Brain microvascular endothelial cell (primary cell): ENCODE measurements around the gene TRIM47.

Experiments
- DNase-seq: peaks from one replicate; pipeline ENCODE4 v3.0.0-alpha.2; 2020
- H3K27ac ChIP-seq: fragments of 250-450 bp; sonication (Bioruptor Pico); 2 replicates; pipeline ENCODE4 v1.5.1; 2020; ENCODE audit warnings: mild to moderate bottlenecking, moderate library complexity
- H3K27me3 ChIP-seq: fragments of 250-450 bp; sonication (Bioruptor Pico); replicated peaks from 2 replicates; pipeline ENCODE4 v1.5.1; 2020; ENCODE audit warnings: mild to moderate bottlenecking
- H3K36me3 ChIP-seq: fragments of 250-450 bp; sonication (Bioruptor Pico); replicated peaks from 2 replicates; pipeline ENCODE4 v1.5.1; 2020; ENCODE audit warnings: mild to moderate bottlenecking
- H3K4me3 ChIP-seq: 2 replicates; pipeline ENCODE4 v1.5.1; 2011; ENCODE audit warnings: low read depth, mild to moderate bottlenecking, control low read depth, low read length, moderate library complexity
- CTCF ChIP-seq: IDR thresholded peaks from 2 replicates; pipeline ENCODE4 v1.5.1; 2011; ENCODE audit warnings: low read depth, mild to moderate bottlenecking, moderate library complexity, low read length, control low read depth, inconsistent platforms; ENCODE audit errors: missing control alignments
- in situ Hi-C: cut with HindIII; loops from 2 replicates; pipeline ENCODE4 v1.10.0; 2017; ENCODE audit warnings: low sequenced_read_pairs, low pct_ligation_motif_present

Gene TRIM47

GRCh38 chr17:75899353-75899752 is 21.0 kb upstream of the TRIM47 start:
- no peak for DNase-seq
- H3K27ac ChIP-seq: no peak overlapping the region
- H3K36me3 ChIP-seq: peaks cover 15% of the 10 kb centered on the region
- H3K4me3 ChIP-seq: no peak overlapping the region
- in situ Hi-C loops: no loop called here
- no peaks in the 10 kb centered on the region for H3K27me3 ChIP-seq
- no peak for TF ChIP-seq CTCF

GRCh38 chr17:75898791-75899190 is 20.4 kb upstream of the TRIM47 start:
- Histone ChIP-seq H3K36me3 (peaks cover 15% of the 10 kb centered on the region), H3K27me3 (no peaks in the 10 kb centered on the region), H3K4me3 (no peak overlapping the region), H3K27ac (no peak overlapping the region)
- DNase-seq: no peak
- in situ Hi-C loops: no loop called here
- no peak for TF ChIP-seq CTCF

GRCh38 chr17:75898065-75898464 is 19.7 kb upstream of the TRIM47 start:
- TF ChIP-seq CTCF: no peak
- in situ Hi-C loops: no loop called here

GRCh38 chr17:75897160-75898019 is 19.0 kb upstream of the TRIM47 start:
- peak overlapping the region; percentile 87 for H3K4me3 ChIP-seq
- no peak for DNase-seq
- in situ Hi-C loops: no loop called here
- no peak for TF ChIP-seq CTCF
- H3K36me3 ChIP-seq: peaks cover 15% of the 10 kb centered on the region
- H3K27ac ChIP-seq: no peak overlapping the region
- H3K27me3 ChIP-seq: no peaks in the 10 kb centered on the region

More at GRCh38 chr17:75898065-75898464, 19.7 kb upstream of the TRIM47 start:
- no peaks in the 10 kb centered on the region for H3K27me3 ChIP-seq
- DNase-seq: no peak
- H3K4me3 ChIP-seq: no peak overlapping the region
- peaks cover 15% of the 10 kb centered on the region for H3K36me3 ChIP-seq
- H3K27ac ChIP-seq: no peak overlapping the region

- DNase-seq: peak; percentile 56
- Histone ChIP-seq H3K36me3 (peaks cover 14% of the 10 kb centered on the region), H3K27me3 (no peaks in the 10 kb centered on the region), H3K27ac (peak within 1 kb of the TSS; percentile 66), H3K4me3 (peak within 1 kb of the TSS; percentile 87)
- peak; percentile 37 for TF ChIP-seq CTCF
- in situ Hi-C loops: no loop called here
These were observed 18.2 kb upstream of the TRIM47 start, which contains the start of gene TRIM65 for GRCh38 chr17:75896415-75897159. TRIM65 (minus strand) TSS chr17:75896951; CDS start chr17:75896937, 14 bp downstream.
